ENCODE measurements around the gene CPXM2.

The CPXM2 gene

DNA sequence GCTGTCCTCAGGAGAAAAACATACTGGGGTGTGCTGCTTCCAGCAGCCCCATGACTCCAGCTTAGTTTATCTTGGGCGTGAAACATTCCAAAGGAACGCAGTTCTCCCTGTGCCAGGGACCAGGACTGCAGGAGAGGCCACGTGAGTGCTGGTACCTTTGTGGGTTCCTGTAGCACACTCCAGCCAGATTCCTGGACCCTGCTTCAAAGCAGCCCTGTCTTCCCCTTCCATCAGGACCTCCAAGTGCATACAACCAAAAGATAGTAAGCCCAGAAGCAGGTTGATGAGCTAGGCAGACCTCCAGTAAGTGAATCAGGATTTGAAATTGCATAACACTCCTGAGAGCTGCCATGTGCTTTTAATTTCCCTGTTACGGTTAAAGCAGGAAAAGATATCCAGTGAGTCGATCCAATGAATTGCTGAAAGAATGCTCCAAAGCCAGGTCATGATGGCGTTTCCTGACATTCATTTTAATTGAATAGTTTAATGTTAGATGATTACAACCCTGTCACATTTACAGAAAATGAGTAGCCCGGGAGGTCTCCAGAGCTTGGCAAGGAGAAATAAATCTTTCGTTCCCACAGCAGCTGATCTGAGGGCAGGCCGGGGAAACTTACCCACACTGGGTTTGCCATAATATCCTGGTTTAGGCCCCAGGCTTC lies 38.9 kb upstream of the CPXM2 start:
- TF ChIP-seq, protein P1, sequence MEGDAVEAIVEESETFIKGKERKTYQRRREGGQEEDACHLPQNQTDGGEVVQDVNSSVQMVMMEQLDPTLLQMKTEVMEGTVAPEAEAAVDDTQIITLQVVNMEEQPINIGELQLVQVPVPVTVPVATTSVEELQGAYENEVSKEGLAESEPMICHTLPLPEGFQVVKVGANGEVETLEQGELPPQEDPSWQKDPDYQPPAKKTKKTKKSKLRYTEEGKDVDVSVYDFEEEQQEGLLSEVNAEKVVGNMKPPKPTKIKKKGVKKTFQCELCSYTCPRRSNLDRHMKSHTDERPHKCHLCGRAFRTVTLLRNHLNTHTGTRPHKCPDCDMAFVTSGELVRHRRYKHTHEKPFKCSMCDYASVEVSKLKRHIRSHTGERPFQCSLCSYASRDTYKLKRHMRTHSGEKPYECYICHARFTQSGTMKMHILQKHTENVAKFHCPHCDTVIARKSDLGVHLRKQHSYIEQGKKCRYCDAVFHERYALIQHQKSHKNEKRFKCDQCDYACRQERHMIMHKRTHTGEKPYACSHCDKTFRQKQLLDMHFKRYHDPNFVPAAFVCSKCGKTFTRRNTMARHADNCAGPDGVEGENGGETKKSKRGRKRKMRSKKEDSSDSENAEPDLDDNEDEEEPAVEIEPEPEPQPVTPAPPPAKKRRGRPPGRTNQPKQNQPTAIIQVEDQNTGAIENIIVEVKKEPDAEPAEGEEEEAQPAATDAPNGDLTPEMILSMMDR (conservative IDR thresholded peaks at IDR 0.05; ENCODE audit: low read depth, low read length) = no peak
- no peak overlapping the region for H3K4me3 ChIP-seq (ENCODE audit: low read length)
- peak; percentile 39 for DNase-seq (ENCODE audit: low read depth)

DNA sequence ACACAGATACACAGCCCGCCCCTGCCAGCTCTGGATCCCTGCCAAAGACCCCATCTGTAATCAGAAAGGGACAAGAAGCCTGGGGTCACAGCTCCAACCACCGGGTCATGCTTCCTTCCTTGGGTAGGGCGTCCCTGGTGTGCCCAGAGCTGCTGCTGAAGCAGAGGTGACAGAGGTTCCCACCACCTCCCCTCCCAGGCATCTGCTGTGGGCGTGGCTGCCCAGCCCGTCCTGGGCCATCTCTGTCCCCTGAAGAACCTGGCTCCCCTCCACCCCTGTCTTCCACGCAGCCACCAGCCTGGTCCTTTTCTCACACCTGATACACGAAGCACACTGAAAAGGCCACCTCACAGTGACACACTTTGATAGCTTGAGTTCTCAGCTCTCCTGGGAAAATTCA lies 38.2 kb upstream of the CPXM2 start:
- DNase-seq (ENCODE audit: low read depth) = no peak
- no peak overlapping the region for H3K4me3 ChIP-seq (ENCODE audit: low read length)
- TF ChIP-seq, protein P1 (conservative IDR thresholded peaks at IDR 0.05; ENCODE audit: low read depth, low read length) = no peak

GRCh38 chr10:123928427-123928826 lies 36.8 kb upstream of the CPXM2 start:
- no peak overlapping the region for H3K4me3 ChIP-seq (ENCODE audit: low read length)
- TF ChIP-seq, protein P1 (conservative IDR thresholded peaks at IDR 0.05; ENCODE audit: low read depth, low read length) = no peak
- no peak for DNase-seq (ENCODE audit: low read depth)

GRCh38 chr10:123926401-123927264 lies 35.0 kb upstream of the CPXM2 start:
- DNase-seq (ENCODE audit: low read depth) = no peak
- TF ChIP-seq, protein P1 (conservative IDR thresholded peaks at IDR 0.05; ENCODE audit: low read depth, low read length) = no peak
- H3K4me3 ChIP-seq (ENCODE audit: low read length) = no peak overlapping the region

DNA sequence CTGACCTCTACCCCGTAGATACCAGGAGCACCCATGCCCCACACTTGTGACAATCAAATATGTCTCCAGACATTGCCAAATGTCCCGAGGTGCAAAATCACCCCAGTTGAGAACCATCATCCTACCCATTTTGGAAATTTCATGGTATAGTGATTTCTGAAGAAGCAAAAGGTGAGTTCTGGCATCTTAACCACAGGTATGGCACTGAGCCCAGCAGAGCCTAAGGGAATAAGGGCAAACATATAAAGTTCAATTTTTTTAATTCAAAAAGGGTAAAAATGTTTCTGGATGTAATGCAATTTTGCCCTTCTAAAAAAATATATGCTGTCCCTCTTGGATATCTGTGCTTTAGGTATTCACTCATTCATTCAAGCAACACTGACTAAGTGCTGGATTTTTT lies 30.5 kb upstream of the CPXM2 start:
- no peak for DNase-seq (ENCODE audit: low read depth)
- TF ChIP-seq, protein P1 (conservative IDR thresholded peaks at IDR 0.05; ENCODE audit: low read depth, low read length) = no peak
- H3K4me3 ChIP-seq (ENCODE audit: low read length) = no peak overlapping the region

DNA sequence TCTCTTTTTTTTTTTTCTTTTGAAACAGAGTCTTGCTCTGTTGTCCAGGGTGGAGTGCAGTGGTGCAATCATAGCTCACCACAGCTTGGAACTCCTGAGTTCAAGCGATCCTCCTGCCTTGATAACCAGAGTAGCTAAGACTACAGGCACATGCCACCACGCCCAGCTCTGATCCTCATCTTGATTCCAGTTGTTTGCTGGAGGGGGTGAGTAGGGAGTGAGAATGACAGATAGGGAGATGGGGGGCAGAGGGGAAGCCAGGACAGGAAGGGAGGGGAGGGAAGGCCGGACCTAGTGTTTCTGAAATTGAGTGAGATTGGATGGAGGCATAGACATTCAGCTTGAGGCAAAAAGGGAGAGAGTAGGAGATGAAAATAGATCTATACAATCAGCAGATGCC lies 25.2 kb upstream of the CPXM2 start:
- DNase-seq (ENCODE audit: low read depth) = no peak
- H3K4me3 ChIP-seq (ENCODE audit: low read length) = no peak overlapping the region
- TF ChIP-seq, protein P1 (conservative IDR thresholded peaks at IDR 0.05; ENCODE audit: low read depth, low read length) = no peak

Data from retinal pigment epithelial cell (primary cell).